ENCODE measurements around the gene TMEM52B.
"Not testable (repeated sequence)": the region's sequence is repeated elsewhere in the genome, so short reads cannot be mapped to it uniquely, and the experiment has no call there.

Gene TMEM52B

DNA sequence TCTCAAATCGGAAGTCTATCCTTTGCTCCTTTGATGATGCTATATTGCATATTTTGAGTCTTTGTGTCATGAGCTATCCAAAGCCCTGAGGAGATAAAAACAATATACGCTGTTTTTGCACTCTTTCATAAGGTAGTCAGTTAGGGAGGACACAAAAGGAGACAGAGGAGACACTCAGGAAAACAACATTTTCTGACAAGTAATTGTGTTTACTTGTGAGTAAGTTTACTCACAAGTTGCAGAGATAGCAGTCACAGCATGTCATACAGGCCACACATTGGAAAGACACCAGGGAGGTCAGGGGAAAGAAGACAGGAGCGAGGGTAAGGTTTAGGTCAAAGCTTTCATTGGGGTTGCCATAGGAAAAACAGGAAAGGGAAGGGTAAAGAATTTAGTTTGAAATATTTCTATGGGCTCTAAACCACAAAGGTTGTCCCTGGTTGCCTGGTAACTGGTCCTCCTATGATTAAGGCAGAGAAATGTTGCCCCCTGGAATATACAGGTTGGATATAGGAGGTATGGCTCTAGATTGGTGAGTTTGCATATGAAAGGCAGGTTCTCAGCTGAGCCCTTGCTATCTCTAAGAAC is 26.5 kb downstream of the TMEM52B start:
- H3K4me3 Mint-ChIP-seq: no peak overlapping the region
- no peaks in the 10 kb centered on the region for H3K9me3 Mint-ChIP-seq
- no peak overlapping the region for H3K27ac Mint-ChIP-seq (ENCODE audit: low read depth)
- no peaks in the 10 kb centered on the region for H3K36me3 Mint-ChIP-seq (ENCODE audit: insufficient read depth)
- no peaks in the 10 kb centered on the region for H3K27me3 Mint-ChIP-seq
- no peak for ATAC-seq (replicated peaks; ENCODE audit: extremely low read depth, poor library complexity, severe bottlenecking)
- no peaks in the 10 kb centered on the region for H3K4me1 Mint-ChIP-seq
- no peak for DNase-seq (ENCODE audit: low spot score in 2 of 2)

DNA sequence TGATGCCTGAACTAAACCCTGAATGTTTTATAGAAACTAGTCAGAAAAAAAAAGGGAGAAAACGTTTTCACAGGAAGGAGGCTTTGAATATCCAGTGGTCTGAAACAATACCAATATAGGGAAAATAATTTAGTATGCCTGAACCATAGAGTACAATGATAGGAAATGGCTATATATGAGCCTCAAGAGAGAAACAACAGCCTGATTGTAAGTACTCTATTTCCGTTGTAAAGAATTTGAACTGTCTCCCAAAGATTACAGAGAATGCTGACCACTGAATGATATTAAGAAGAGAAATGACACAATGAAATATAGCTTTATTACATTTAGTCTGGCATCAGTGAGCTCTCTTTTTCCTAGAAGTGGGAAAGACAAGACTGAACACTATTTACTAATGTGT is 28.3 kb downstream of the TMEM52B start:
- Mint-ChIP-seq H3K4me3 (no peak overlapping the region), H3K9me3 (no peaks in the 10 kb centered on the region), H3K36me3 (ENCODE audit: insufficient read depth) (peaks cover 4% of the 10 kb centered on the region), H3K27ac (ENCODE audit: low read depth) (no peak overlapping the region), H3K27me3 (no peaks in the 10 kb centered on the region), H3K4me1 (peaks cover 5% of the 10 kb centered on the region)
- ATAC-seq (replicated peaks; ENCODE audit: extremely low read depth, poor library complexity, severe bottlenecking) (no peak), DNase-seq (ENCODE audit: low spot score in 2 of 2) (no peak)

DNA sequence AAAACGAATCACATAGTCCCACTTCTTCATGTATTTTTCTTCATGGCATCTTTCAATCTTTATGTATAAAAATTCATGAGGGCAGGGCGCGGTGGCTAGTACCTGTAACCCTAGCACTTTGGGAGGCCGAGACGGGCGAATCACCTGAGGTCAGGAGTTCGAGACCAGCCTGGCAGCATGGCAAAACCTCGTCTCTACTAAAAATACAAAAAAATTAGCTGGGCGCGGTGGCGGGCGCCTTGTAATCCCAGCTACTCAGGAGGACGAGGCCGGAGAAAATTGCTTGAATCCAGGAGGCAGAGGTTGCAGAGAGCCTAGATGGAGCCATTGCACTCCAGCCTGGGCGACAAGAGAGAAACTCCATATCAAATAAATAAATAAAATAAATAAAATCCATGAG is 31.4 kb downstream of the TMEM52B start:
- Mint-ChIP-seq H3K27ac (ENCODE audit: low read depth) (no peak overlapping the region), H3K9me3 (no peaks in the 10 kb centered on the region), H3K4me3 (no peak overlapping the region), H3K36me3 (ENCODE audit: insufficient read depth) (peaks cover 24% of the 10 kb centered on the region), H3K4me1 (peaks cover 27% of the 10 kb centered on the region), H3K27me3 (no peaks in the 10 kb centered on the region)
- no peak for DNase-seq (ENCODE audit: low spot score in 2 of 2)
- no peak for ATAC-seq (replicated peaks; ENCODE audit: extremely low read depth, poor library complexity, severe bottlenecking)

- Mint-ChIP-seq H3K27ac (ENCODE audit: low read depth) (peak overlapping the region; percentile 98), H3K4me1 (peaks cover 33% of the 10 kb centered on the region), H3K27me3 (no peaks in the 10 kb centered on the region), H3K36me3 (ENCODE audit: insufficient read depth) (peaks cover 29% of the 10 kb centered on the region), H3K4me3 (peak overlapping the region; percentile 89), H3K9me3 (no peaks in the 10 kb centered on the region)
- no peak for ATAC-seq (replicated peaks; ENCODE audit: extremely low read depth, poor library complexity, severe bottlenecking)
- DNase-seq (ENCODE audit: low spot score in 2 of 2): no peak
Measured at GRCh38 chr12:10211101-10211939, 32.5 kb downstream of the TMEM52B start.

DNA sequence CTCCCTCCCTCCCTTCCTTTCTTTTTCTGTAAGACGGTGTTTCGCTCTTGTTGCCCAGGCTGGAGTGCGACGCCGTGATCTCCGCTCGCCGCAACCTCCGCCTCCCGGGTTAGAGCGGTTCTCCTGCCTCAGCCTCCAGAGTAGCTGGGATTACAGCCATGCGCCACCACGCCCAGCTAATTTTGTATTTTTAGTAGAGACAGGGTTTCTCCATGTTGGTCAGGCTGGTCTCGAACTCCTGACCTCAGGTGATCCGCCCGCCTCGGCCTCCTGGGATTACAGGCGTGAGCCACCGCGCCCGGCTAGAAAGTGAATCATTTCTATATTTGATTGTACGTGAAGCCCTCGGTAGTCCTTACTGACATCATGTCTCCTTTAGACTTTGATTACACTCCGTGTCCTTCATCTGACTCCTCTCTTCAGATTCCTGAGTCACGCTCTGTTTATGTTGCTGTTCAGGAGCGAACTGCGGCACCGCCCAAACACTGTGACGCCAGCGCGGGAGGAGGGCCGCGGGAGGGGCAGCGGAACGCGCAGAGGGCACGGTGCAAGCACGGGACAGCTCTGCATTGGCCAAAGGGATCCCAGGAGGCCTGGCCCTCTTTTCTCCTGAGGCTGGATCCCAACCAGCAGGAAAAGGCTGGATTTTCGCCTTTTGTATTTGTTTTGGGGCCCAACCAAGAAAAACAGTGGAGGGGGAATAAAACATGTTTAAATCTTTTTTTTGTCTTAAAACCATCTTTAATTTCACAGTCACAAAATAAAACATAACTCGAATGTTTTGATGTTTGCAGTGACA is 33.3 kb downstream of the TMEM52B start:
- peak overlapping the region; percentile 98 for H3K27ac Mint-ChIP-seq (ENCODE audit: low read depth)
- H3K9me3 Mint-ChIP-seq: no peaks in the 10 kb centered on the region
- H3K4me1 Mint-ChIP-seq: peaks cover 33% of the 10 kb centered on the region
- peak overlapping the region; percentile 89 for H3K4me3 Mint-ChIP-seq
- no peaks in the 10 kb centered on the region for H3K27me3 Mint-ChIP-seq
- peak; percentile 64 for ATAC-seq (replicated peaks; ENCODE audit: extremely low read depth, poor library complexity, severe bottlenecking)
- H3K36me3 Mint-ChIP-seq (ENCODE audit: insufficient read depth): peaks cover 31% of the 10 kb centered on the region
- peak; percentile 83 to 88 for DNase-seq (ENCODE audit: low spot score in 2 of 2)

DNA sequence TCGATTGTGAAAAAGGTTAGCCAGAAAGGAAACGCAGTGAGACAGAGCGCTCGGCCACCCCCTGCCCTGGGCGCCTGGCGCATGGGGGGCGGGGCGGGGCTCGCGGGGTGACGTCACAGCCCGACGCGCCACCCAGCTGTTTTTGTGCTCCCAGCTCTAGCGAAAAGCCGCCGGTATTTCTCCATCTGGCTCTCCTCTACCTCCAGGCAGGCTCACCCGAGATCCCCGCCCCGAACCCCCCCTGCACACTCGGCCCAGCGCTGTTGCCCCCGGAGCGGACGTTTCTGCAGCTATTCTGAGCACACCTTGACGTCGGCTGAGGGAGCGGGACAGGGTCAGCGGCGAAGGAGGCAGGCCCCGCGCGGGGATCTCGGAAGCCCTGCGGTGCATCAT is 33.9 kb downstream of the TMEM52B start, which contains the start of gene GABARAPL1:
Gene GABARAPL1 (plus strand): TSS at position 139 of the 393 bp plus-strand sequence. CDS start 253 bp downstream, at position 392.
- DNase-seq (ENCODE audit: low spot score in 2 of 2): peak; percentile 70 to 84
- Mint-ChIP-seq H3K4me1 (peaks cover 33% of the 10 kb centered on the region), H3K27ac (ENCODE audit: low read depth) (peak within 1 kb of the TSS; percentile 98), H3K36me3 (ENCODE audit: insufficient read depth) (peaks cover 35% of the 10 kb centered on the region), H3K9me3 (no peaks in the 10 kb centered on the region), H3K4me3 (peak within 1 kb of the TSS; percentile 89), H3K27me3 (no peaks in the 10 kb centered on the region)
- ATAC-seq (replicated peaks; ENCODE audit: extremely low read depth, poor library complexity, severe bottlenecking): peak; percentile 73

- Mint-ChIP-seq H3K27ac (ENCODE audit: low read depth) (peak overlapping the region; percentile 98), H3K4me3 (peak overlapping the region; percentile 89), H3K9me3 (no peaks in the 10 kb centered on the region), H3K4me1 (peaks cover 33% of the 10 kb centered on the region), H3K36me3 (ENCODE audit: insufficient read depth) (peaks cover 41% of the 10 kb centered on the region), H3K27me3 (no peaks in the 10 kb centered on the region)
- DNase-seq (ENCODE audit: low spot score in 2 of 2) (peak; percentile 73 to 86), ATAC-seq (replicated peaks; ENCODE audit: extremely low read depth, poor library complexity, severe bottlenecking) (peak; percentile 74)
Measured at GRCh38 chr12:10213168-10214135, 34.6 kb downstream of the TMEM52B start.

GRCh38 chr12:10214136-10214894 is 35.5 kb downstream of the TMEM52B start:
- no peaks in the 10 kb centered on the region for H3K27me3 Mint-ChIP-seq
- peak overlapping the region; percentile 98 for H3K27ac Mint-ChIP-seq (ENCODE audit: low read depth)
- peaks cover 33% of the 10 kb centered on the region for H3K4me1 Mint-ChIP-seq
- no peaks in the 10 kb centered on the region for H3K9me3 Mint-ChIP-seq
- H3K36me3 Mint-ChIP-seq (ENCODE audit: insufficient read depth): peaks cover 46% of the 10 kb centered on the region
- DNase-seq (ENCODE audit: low spot score in 2 of 2) (no peak), ATAC-seq (replicated peaks; ENCODE audit: extremely low read depth, poor library complexity, severe bottlenecking) (no peak)
- H3K4me3 Mint-ChIP-seq: peak overlapping the region; percentile 89

GRCh38 chr12:10214895-10215267 is 36.0 kb downstream of the TMEM52B start:
- H3K27ac Mint-ChIP-seq (ENCODE audit: low read depth): peak overlapping the region; percentile 98
- peak overlapping the region; percentile 89 for H3K4me3 Mint-ChIP-seq
- H3K27me3 Mint-ChIP-seq: no peaks in the 10 kb centered on the region

GRCh38 chr12:10215436-10215835 is 36.6 kb downstream of the TMEM52B start:
- Mint-ChIP-seq H3K4me1 (peaks cover 33% of the 10 kb centered on the region), H3K27ac (ENCODE audit: low read depth) (peak overlapping the region; percentile 98), H3K36me3 (ENCODE audit: insufficient read depth) (peaks cover 57% of the 10 kb centered on the region), H3K9me3 (no peaks in the 10 kb centered on the region), H3K4me3 (peak overlapping the region; percentile 89), H3K27me3 (no peaks in the 10 kb centered on the region)
- DNase-seq (ENCODE audit: low spot score in 2 of 2) (no peak), ATAC-seq (replicated peaks; ENCODE audit: extremely low read depth, poor library complexity, severe bottlenecking) (no peak)

More at GRCh38 chr12:10214895-10215267, 36.0 kb downstream of the TMEM52B start:
- ATAC-seq (replicated peaks; ENCODE audit: extremely low read depth, poor library complexity, severe bottlenecking): no peak
- Mint-ChIP-seq H3K36me3 (ENCODE audit: insufficient read depth) (peaks cover 51% of the 10 kb centered on the region), H3K9me3 (no peaks in the 10 kb centered on the region), H3K4me1 (peaks cover 33% of the 10 kb centered on the region)
- no peak for DNase-seq (ENCODE audit: low spot score in 2 of 2)

GRCh38 chr12:10215946-10216345 is 37.1 kb downstream of the TMEM52B start:
- H3K27me3 Mint-ChIP-seq; H3K9me3 Mint-ChIP-seq; ATAC-seq (replicated peaks; ENCODE audit: extremely low read depth, poor library complexity, severe bottlenecking): not testable (repeated sequence)
- H3K36me3 Mint-ChIP-seq (ENCODE audit: insufficient read depth): peaks cover 62% of the 10 kb centered on the region
- peaks cover 33% of the 10 kb centered on the region for H3K4me1 Mint-ChIP-seq
- peak overlapping the region; percentile 98 for H3K27ac Mint-ChIP-seq (ENCODE audit: low read depth)
- DNase-seq (ENCODE audit: low spot score in 2 of 2): peak in 1 of 2 donors; percentile 35
- H3K4me3 Mint-ChIP-seq: peak overlapping the region; percentile 89

All from central memory CD8-positive, alpha-beta T cell (primary cell).